ENCODE data around the gene RGS7. TPM values are rescaled to one million over a fixed set of nuclear protein-coding genes. Genes with fewer than 3 reads are reported as not detected.
A peak's percentile ranks its signal among the peaks of the same experiment; 100 is the strongest.

RGS7 gene
- under 1 TPM in 3 of 12 donors, not detected in 9; 0.07 to 0.14 (median 0.09) TPM for polyA plus RNA-seq (ENCODE audit: insufficient read length in 12 of 12)
- long read RNA-seq, donor 1: 0 reads
- long read RNA-seq, donor 2: 0 reads
- long read RNA-seq, donor 3: 0 reads
- long read RNA-seq, donor 4: 0 reads
- long read RNA-seq, donor 5: 0 reads
- long read RNA-seq, donor 6: 0 reads
- long read RNA-seq, donor 7: 0 reads
- long read RNA-seq, donor 8: 0 reads
- long read RNA-seq, donor 9: 0 reads
- long read RNA-seq, donor 10: 0 reads
- long read RNA-seq, donor 11: 0 reads

DNA sequence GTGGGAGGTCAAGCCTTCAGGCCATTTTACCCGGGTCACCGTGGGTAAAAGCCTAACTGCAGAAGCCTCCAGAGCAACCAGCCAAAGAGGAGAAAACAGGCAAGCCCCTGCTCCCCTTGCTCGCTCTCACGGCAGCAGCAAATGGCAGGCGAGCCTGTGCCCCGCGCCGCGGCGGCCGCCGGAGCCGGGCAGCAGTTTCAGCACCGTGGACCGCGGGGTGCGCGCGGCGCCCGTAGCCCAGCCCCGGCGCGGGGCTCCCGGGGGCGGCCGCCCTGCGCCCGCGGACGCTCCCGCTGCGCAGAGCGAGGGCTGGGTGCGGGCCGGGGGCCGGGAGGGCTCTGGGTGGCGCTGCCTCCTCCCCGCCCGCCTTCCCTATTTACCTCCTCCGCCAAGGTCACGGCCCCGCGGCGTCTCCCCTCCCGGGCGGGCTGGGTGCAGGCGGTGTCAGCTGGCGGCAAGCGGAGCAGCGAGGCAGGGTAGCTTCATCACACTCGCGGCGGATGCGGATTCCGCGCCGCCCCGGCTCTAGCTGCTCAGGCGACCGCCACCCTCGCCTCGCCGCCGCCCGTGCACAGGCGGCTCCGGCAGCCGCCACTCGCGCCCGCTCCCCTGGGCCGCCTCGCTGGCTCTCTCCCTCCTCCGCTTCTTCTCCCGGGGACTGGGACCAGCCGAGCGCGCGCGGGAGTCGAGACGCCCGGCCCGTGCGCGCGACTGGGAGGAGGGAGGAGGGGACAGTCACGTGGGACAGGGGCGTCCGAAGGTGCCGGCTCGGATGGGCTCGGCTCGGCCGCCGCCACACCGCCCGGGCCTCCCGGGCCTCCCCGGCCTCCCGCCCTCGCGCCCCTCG is at the start of gene RGS7:
Gene RGS7, minus strand, starts transcription at position 687 of the 847 bp plus-strand sequence.
- peak; percentile 30 for DNase-seq

GRCh38 chr1:241406421-241406820 is 49.4 kb upstream of the RGS7 start:
- DNase-seq: no peak

- DNase-seq: no peak
These were observed 44.2 kb upstream of the RGS7 start for GRCh38 chr1:241401156-241401555.

DNA sequence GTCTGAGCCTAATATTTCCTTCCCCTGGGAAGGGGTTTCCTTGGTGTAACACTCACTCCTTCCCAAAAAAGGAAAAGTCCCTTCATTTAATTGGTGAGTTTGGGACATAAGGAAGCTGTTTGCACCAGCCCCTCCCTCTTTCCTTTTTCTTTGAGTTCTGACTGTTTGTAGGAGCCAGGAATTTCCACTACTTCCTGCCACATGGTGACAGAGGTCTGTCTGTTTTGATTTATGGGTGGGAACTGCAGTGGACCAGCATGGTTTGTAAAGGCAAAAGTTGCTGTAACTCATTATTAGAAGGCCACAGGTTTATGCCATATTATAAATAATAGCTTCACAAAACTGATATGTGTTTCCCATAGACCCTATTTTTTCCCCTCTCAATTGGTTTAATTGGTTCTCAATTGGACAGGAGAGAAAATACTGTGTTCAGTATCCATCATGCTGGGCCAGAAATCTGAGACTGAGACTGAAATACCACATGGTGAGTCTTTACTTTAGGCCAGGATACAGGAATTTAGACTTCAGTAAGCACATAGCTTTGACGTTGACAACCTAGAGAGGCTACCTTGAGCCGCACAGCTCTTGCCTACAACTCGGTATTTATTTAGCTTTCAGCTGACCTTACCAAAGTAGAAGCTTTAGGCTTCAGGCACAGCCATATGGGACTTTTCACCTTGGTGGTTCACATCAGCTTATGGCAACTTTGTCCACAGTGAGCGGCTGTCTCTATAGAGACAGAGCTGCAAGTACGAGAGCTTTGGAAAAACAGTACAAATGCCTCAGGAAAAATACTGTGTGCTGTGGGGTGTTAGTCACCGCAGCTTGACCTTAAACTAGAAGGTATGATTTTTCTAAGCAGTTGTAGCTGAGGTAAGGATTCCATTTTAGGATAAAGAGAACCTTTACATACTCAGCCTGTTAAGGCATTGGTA is 40.0 kb upstream of the RGS7 start:
- DNase-seq: no peak

DNA sequence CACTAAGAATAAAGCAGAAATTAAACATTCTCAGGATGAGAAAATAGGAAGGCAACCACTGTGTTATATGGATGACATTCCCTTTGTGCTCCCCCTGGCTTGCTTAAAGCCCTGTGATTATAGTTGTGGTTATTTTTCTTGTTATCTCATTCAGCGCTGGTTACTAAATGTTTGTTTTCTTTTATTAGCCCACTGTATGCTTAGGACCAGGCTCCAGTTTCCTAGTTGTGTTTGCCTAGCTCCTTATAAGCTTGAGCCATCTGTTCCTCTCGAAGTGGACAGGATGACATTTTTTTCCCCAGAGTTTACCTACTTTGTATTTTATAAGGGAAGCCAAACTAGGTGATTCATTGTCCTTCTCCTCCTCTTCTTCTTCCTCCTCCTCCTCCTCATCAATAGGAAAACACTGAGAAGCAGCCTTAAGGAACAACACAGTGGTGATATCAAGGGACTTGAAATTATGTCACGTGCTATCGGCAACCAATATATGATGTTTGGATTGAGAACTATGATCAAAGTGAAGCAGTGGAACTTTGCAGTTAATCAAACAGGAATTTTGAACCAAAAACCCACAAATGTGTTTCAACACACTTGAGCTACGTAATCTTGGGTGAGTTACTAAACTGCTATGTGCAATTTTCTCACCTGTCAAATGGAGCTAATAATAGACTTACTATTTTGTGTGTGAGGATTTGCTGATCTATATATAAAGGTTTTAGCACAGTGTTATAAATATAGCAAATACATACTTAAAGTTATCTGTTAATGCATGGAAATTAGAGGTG is 35.1 kb upstream of the RGS7 start:
- no peak for DNase-seq

DNA sequence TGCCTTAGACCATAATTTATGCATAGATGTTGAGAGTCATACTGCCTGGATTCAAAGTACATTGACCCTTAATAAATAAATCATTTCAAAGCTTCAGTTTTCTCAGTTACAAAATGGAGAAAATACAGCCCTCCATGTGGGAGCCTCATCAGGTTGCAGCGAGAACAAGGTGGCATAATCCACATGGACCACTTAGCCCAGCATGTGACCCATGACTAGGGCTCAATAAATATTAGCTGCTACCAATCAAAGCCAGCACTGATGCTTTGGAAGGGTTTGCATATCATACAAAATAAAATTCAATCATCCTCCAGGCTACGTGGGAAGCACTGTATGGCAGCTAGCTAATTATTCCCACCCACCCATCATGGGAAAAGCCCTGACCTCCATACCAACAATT is 33.5 kb upstream of the RGS7 start:
- no peak for DNase-seq

DNA sequence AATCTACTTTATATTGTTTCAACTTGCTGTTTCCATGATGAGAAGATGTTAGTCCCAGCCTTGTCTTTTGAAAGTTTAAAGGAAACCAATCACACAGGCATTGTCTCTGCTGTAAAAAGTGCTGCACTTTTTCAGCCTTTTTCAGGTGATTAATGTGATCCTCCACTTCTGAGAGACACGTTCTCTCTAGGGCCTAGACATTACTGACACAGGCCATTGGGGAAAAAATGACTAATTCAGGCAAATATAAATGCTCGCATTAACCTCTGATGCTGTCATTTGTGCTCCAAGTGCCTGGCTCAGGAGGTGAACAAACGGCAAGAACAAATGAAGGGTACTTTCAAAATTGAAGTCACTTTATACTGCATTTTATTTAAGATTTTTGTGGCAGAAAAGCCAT is 32.4 kb upstream of the RGS7 start:
- DNase-seq: no peak

DNA sequence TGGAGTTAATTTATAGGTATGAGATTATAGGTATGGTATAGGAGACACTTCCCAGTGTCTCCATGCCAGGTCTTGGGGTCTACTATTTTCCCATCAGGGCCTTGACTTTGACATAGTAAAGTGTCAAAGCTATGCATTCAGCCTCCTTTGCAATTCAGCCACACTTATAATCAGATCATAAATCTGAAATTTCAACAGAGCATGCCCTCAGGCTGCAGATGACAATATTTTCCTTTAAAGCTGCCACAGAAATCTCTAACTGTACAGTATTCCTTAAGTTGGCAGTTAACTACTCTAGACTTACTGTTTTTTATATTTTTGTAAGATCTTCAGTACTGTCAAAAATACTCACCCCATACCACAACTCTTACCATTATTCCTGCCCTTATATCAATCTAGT is 30.2 kb upstream of the RGS7 start:
- no peak for DNase-seq

DNA sequence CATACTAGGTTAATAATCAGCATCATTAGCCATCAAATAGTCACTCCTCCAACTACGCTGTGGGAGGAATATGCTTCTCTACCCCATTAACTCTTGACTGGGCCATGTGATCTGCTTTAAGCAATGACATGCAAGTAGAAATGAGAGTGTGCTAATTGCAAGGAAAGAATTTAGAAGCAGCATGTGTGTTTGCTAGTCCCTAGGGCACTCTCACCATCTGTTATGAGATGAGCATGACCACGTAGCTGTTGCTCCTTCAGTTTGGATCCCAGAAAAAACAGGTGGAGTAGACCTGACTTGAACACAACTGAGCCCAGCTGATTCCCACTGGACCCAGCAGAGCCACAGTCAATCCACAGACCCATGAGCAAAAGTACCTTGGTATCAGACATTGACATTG is 19.7 kb upstream of the RGS7 start:
- no peak for DNase-seq

- no peak for DNase-seq
These were observed 18.9 kb upstream of the RGS7 start for GRCh38 chr1:241375886-241376285.

DNA sequence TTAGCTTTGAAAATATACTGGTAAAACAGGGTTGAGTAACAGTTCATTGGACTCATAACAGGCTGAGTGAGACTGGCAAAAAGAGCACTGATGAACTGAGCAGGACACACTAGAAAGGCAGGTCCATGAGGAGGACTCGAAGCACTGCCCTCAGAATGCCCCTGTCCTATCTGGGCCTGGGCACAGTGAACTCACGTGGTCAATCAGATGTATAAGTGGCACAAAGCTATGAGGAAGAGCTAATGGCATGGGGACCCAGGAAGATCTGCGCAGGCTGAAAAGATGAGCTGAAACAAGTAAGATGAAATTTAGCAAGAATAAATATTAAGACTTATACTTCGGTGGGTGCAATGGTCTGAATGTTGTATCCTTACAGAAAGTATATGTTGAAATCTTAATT is 9.2 kb upstream of the RGS7 start:
- DNase-seq: no peak

DNA sequence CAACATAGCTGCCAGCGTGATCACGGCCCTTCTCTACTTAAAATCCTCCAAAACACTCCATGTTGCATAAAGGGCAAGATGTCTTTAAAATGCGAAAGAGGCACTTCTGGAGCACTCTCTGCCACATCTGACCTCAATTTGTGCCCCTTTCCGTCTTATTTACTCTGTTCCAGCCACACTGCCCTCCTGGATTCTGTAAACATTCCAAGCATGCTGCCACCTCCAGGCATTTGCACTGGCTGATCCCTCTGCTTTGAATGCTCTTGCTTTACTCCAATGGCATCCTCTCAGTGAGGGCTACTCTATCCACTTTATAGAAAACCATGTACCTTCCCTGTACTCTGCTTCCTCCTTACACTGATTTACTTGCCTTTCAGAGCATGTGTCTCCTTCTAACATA is 5.3 kb upstream of the RGS7 start:
- DNase-seq: no peak

DNA sequence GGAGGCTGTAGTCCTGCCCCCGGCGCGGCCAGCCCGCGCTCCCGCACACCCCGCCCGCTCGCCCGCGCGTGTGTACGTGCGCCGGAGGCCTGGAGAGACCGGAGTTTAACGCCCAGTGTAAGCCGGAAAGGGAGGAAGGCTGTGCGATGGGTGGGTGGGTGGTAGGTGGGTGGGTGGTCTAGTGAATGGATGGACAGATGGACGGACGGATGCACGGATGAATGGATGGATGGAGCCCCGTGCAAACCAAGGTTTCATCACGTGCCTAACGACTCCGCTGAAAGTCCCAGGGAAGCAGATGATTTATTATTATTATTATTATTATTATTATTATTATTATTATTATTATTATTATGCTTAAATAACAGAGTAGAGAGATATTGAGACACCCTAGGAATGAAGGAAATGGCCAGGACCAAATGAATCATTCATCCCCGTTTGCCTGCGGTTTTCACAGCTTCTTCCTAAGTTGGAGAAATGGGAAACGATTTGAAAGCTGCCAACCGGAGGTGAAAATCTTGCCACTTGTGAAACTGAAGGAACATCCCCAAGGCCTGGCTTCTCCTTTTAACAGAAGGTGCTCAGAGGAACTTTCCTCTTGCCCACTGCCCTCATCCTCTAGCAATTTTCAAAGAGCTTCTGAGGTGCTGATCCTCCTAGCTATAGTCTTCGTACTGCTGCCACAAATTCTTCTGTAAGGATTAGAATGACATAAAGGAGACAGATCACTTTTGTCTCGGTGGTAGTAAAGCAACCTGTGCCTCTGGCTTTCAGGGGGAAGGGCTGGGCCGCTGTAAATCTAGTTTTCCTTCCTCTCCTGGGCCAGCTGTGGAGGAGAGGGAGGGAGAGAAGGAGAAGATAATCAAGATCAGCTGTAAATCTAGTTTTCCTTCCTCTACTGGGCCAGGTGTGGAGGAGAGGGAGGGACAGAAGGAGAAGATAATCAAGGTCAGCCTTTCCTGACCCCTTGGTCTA is 648 bp upstream of the RGS7 start:
- no peak for DNase-seq

GRCh38 chr1:241356187-241356518 is 852 bp downstream of the RGS7 start:
- DNase-seq: no peak

- DNase-seq: no peak
These were observed 1.5 kb downstream of the RGS7 start for GRCh38 chr1:241355311-241356010.

DNA sequence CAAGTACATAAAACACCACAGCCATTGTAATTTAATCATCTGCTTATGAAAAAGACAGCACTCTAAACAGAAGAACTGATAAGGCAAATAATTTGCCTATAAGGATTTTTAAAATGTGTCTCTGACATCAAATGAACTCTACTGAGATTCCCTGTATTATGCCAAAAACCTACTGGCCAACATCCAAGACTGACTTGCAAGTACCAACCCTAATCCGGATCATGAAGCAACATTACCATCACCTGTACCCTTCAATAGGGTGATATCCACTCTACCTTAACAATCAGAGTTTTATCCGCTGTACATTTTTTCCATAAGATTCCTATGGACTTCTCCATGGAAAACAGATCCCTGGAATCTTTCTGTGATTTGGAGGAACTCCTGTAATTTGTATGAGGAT is 4.6 kb downstream of the RGS7 start:
- no peak for DNase-seq

DNA sequence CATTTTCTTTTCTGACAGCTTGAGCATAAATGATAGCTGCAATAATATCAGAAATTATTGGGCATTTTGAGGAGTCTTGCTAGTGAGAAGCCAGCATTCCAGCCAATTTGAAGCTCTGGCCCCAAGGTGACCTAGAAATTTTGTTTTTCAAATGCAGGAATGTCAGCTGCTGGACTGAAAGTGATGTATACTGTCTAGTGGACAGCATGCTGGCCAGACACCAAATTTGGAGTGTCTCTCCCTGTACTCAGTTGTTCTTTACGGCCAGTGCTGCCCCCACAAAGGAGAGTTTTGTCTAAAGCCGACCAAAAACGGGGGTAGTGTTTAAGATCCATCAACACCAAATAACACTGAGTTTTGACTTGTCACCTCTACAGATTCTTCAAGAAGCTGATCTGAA is 5.2 kb downstream of the RGS7 start:
- no peak for DNase-seq

DNA sequence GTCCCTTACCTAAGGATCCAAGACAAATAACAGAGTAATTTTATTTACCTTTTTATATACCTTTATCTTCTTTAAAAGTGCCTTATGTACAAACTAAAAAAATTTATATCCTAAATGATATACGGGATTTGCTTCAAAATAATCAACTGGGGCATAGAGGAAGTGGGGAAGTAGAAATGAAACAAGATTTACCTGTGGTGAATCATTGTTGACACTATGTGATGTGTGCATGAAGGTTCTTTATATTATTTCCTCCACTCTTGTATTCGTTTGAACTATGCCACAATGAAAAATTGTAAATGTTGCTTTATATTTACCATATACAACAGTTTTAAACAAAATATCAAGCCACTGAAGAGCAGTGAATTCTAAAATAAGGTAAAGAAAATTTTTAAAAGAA is 13.0 kb downstream of the RGS7 start:
- no peak for DNase-seq

DNA sequence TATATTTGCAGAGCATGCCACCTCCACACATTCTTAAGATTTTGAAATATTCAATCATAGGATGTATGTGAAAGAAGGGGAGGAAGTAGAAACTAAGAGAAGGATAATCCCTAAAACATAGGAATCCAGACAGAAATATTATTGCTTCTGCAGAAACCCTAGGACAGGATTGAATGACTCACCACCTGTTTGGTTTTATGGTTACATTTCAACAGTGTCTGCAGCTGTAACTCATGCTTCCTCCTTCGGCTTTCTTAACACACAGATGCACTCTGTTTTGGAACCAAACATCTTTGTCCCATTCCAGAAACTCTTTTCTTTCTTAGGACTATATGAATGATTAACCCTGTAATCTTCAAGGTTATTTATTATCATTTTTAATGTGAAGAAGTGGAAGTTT is 20.7 kb downstream of the RGS7 start:
- DNase-seq: no peak

DNA sequence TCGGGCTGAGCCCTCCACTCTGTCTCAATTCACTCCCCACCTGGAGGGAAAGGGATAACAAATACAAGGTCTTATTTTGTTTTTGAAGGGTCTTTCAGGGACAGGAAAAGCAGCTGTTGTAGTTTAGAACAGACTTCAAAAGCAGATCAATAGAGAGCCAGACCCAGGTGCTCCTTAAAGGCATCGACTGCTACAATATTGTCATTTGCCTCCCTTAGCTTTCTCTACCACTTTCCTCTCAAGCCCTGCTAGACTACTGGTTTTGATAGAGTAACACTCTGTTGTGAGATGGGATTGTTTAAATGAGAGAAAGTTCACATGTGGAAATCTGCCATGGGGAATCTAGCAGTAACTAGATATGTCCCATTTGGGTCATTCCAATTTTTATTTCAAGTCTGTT is 24.0 kb downstream of the RGS7 start:
- DNase-seq: no peak

All from muscle of arm (tissue), 14 donors.